ENCODE results near the gene MRC2. TPM values are rescaled to one million over a fixed set of nuclear protein-coding genes. Genes with fewer than 3 reads are reported as not detected.

MRC2 gene
- total RNA-seq, 2 donors from 2014 or later: 7.0 to 22.1 TPM

GRCh38 chr17:62621223-62621622 is 6.2 kb upstream of the MRC2 start:
- DNase-seq (no peak), ATAC-seq (no peak)
- no peak for TF ChIP-seq POLR2A (IDR thresholded peaks at IDR 0.05)
- TF ChIP-seq, protein P1, sequence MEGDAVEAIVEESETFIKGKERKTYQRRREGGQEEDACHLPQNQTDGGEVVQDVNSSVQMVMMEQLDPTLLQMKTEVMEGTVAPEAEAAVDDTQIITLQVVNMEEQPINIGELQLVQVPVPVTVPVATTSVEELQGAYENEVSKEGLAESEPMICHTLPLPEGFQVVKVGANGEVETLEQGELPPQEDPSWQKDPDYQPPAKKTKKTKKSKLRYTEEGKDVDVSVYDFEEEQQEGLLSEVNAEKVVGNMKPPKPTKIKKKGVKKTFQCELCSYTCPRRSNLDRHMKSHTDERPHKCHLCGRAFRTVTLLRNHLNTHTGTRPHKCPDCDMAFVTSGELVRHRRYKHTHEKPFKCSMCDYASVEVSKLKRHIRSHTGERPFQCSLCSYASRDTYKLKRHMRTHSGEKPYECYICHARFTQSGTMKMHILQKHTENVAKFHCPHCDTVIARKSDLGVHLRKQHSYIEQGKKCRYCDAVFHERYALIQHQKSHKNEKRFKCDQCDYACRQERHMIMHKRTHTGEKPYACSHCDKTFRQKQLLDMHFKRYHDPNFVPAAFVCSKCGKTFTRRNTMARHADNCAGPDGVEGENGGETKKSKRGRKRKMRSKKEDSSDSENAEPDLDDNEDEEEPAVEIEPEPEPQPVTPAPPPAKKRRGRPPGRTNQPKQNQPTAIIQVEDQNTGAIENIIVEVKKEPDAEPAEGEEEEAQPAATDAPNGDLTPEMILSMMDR (IDR thresholded peaks at IDR 0.05): no peak
- H3K27me3 ChIP-seq: no peaks in the 10 kb centered on the region
- H3K9me3 ChIP-seq: no peaks in the 10 kb centered on the region
- H3K36me3 ChIP-seq (replicated peaks in 1 of 2; ENCODE audit: insufficient read depth in 1 of 2, low read depth in 2 of 2): no peaks in the 10 kb centered on the region
- intact Hi-C loops (cut with DNase I): no loop called here
- no peak overlapping the region for H3K4me3 ChIP-seq
- WGBS, 2 donors: 89 to 93% methylated on average over 11 of the region's 11 CpGs
- no peaks in the 10 kb centered on the region for H3K4me1 ChIP-seq
- H3K27ac ChIP-seq: no peak overlapping the region

DNA sequence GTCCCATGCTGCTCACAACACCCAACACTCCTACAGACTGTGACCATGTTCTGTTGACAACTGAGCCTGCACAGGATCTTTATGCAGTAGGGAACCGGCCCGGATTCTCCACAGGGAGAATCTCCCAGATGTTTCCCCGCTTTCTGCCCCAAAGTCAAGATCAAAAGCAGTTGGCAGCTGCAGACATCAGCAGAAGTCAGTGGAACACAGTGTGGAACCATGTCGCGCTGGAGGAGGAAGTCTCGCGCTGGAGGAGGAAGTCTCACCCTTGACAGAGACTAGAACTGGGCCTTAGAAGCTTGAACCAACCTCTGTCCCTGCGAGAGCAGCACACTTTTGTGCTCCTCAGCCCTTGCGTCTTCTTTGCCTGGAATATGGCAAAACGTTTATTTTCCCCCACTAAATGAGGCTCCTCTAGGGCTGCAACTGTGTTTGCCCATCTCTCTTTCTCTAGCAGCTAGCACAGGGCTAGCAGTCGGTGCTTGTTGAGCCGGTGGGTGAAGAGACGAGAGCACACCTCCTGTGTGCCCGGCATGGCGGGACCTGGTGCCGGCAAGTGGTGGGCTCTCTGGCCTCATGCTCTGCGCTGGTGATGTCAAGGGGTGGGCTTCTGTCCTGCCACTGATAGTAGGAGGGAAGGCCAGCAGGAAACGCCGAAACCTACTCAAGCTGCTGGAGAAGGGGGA is 2.1 kb upstream of the MRC2 start:
- Histone ChIP-seq H3K9me3 (no peaks in the 10 kb centered on the region), H3K4me1 (peaks cover 21% of the 10 kb centered on the region), H3K27ac (no peak overlapping the region), H3K4me3 (no peak overlapping the region), H3K36me3 (replicated peaks in 1 of 2; ENCODE audit: insufficient read depth in 1 of 2, low read depth in 2 of 2) (no peaks in the 10 kb centered on the region), H3K27me3 (peaks cover 0 to 9% of the 10 kb centered on the region in 2 donors)
- DNase-seq: no peak
- intact Hi-C loops (cut with DNase I): no loop called here
- WGBS, 2 donors: 79 to 83% methylated on average over 18 to 19 of the region's 19 CpGs
- no peak for ATAC-seq
- TF ChIP-seq POLR2A (IDR thresholded peaks at IDR 0.05): no peak
- TF ChIP-seq, protein P1 (IDR thresholded peaks at IDR 0.05): no peak

GRCh38 chr17:62625870-62626200 is 1.6 kb upstream of the MRC2 start:
- Histone ChIP-seq H3K4me1 (peaks cover 21% of the 10 kb centered on the region), H3K9me3 (no peaks in the 10 kb centered on the region), H3K4me3 (no peak overlapping the region), H3K27me3 (peaks cover 0 to 9% of the 10 kb centered on the region in 2 donors), H3K36me3 (replicated peaks in 1 of 2; ENCODE audit: insufficient read depth in 1 of 2, low read depth in 2 of 2) (no peaks in the 10 kb centered on the region), H3K27ac (no peak overlapping the region)
- ATAC-seq: no peak
- intact Hi-C loops (cut with DNase I): no loop called here
- WGBS, 2 donors: 55% methylated on average over 2 to 4 of the region's 4 CpGs
- TF ChIP-seq POLR2A (IDR thresholded peaks at IDR 0.05): no peak
- TF ChIP-seq, protein P1 (IDR thresholded peaks at IDR 0.05): no peak
- DNase-seq: no peak

- ATAC-seq (peak; percentile 33), DNase-seq (peak in 2 of 4 donors; percentile 26 to 48)
- WGBS, 2 donors: 2 to 7% methylated on average over 9 to 21 of the region's 21 CpGs
- Histone ChIP-seq H3K27ac (peak overlapping the region in 3 of 4 donors; percentile 8 to 65 (median 45)), H3K9me3 (no peaks in the 10 kb centered on the region), H3K27me3 (peaks cover 0 to 9% of the 10 kb centered on the region in 2 donors), H3K4me3 (no peak overlapping the region), H3K36me3 (replicated peaks in 1 of 2; ENCODE audit: insufficient read depth in 1 of 2, low read depth in 2 of 2) (no peaks in the 10 kb centered on the region), H3K4me1 (peaks cover 21% of the 10 kb centered on the region)
- intact Hi-C loops (cut with DNase I): no loop called here
- TF ChIP-seq, protein P1 (IDR thresholded peaks at IDR 0.05): no peak
- TF ChIP-seq POLR2A (IDR thresholded peaks at IDR 0.05): no peak
Observed at GRCh38 chr17:62626719-62627218, 701 bp upstream of the MRC2 start.
